ENCODE measurements around the gene PDE2A.
"Not testable (repeated sequence)": the region's sequence is repeated elsewhere in the genome, so short reads cannot be mapped to it uniquely, and the experiment has no call there.

Gene PDE2A

DNA sequence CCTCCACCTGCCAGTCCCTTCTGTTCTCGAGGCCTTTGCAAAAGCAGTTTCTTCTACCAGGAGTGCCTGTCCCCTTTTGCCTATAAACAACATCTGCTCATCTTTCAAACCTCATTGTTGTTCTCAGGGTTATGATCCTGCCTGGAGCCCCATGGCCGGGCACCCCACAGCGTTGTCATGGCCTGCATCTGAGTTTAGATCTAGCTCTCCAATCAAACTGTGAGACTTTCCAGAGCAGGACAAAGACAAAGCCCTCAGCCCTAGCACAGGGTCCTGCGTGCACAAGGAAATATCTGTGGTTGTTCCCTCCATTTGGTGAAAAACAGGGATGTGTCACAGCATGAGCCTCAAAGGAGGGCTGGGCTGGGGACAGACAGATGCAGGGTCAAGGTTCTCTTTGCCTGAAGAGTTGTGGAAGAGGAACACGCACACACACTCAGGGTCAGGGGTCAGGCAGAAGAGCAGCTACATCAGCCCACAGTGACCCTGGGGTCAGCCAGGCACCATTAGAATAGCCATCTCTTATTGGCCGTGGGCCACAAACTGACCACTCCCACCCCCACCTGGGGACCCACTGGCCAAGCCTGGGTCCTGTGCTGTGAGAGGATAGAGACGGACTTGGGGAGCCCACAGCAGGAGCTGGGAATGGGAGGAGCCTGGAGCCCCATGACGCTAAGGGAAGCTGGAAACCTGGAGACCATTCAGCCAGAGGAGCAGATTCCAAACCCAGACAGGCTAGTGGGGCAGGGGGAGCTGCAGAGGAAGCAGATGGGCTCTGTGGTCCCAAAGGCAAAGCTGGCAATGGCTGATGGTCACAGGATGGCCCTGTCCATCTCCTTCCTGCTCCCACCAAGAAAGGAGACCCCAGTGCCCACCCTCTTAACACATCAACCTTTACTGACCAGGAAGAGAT is 99.4 kb downstream of the PDE2A start:
- DNase-seq = no peak

DNA sequence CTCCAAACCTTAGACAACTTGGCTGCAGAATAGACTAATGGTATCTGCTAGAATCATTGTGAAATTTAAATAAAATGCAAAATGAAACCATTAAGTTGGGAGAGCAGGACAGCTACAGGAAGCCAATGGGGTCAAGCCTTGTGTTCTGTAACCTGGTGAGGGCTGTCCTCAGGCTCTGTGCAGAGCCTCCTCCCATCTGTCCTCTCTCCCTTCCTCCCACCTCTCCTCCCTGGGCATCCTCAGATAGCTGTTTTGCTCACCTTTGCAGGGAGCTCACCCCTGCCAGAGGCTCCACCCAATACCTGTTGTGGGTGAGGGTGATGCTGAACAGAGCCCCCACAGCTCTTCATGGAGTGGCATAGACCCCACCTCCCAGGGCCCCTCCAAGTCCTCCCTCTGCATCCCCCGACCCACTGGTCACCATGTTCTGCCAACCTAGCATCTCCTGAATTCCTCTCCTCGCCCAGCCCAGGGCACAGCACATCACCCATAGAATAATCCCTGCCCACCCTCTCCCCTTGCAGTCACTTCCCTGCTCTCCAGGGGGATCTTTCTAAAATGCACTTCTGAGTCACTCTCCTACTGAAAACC is 100.3 kb downstream of the PDE2A start:
- peak; percentile 24 to 49 for DNase-seq

GRCh38 chr11:72573072-72573854 is 101.0 kb downstream of the PDE2A start:
- peak; percentile 22 to 69 for DNase-seq

GRCh38 chr11:72572540-72572939 is 101.7 kb downstream of the PDE2A start:
- not testable (repeated sequence) for DNase-seq

GRCh38 chr11:72570893-72571661 is 103.1 kb downstream of the PDE2A start:
- no peak for DNase-seq

- no peak for DNase-seq
Measured at GRCh38 chr11:72569966-72570892, 104.0 kb downstream of the PDE2A start.

GRCh38 chr11:72568861-72569260 is 105.4 kb downstream of the PDE2A start:
- no peak for DNase-seq

GRCh38 chr11:72562431-72562830 is 111.8 kb downstream of the PDE2A start:
- DNase-seq = no peak

DNA sequence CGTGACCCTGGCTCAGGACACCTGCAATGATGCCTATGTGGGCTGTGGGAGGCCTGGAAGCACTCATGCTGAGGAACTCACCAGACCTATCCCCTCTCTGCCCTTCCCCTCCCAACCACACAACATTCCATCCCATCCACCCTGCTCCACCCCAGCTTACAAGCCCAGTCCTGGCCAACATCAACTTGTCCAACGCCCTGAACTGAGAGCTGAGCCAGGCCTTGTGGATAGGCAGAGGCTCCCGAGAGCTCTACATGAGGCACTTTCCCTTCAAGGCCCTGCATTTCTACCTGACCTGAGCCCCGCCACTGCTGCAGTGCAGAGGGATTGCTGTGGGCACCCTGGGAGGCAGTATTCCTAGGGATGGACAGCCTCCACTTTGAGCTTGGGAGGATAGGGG is 112.4 kb downstream of the PDE2A start:
- DNase-seq = no peak

DNA sequence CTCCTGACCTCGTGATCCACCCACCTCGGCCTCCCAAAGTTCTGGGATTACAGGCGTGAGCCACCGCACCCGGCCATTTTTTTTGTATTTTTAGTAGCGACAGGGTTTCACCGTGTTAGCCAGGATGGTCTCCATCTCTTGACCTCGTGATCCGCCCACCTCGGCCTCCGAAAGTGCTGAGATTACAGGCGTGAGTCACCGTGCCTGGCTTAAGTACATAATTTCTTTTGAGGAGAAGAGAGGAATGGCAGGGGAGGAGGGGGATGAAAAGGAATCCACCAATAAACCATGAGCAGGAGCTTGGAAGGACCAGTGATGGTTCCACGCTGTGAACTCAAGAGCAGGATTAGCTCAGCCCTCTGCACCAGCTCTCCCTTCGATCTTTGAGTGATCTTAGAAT is 113.4 kb downstream of the PDE2A start:
- DNase-seq = not testable (repeated sequence)

DNA sequence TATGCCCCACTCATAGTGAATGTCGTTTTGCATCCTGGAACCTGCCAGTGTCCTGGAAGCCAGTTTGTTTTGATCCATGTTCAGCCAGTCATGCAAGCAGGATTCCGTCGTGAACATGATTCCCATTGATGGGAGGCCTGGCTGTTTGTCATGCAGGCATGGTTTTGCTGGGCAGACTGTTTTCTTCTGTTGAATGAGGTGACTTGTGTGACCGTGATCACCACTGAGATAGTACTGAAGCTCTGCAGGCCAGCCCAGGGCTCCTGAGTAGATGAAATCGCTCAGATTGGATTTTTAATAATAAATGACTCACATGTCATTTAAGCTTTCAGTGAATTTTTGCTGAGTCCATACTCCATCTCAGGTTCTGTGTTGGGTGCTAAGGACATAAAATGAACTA is 117.8 kb downstream of the PDE2A start:
- DNase-seq = no peak

DNA sequence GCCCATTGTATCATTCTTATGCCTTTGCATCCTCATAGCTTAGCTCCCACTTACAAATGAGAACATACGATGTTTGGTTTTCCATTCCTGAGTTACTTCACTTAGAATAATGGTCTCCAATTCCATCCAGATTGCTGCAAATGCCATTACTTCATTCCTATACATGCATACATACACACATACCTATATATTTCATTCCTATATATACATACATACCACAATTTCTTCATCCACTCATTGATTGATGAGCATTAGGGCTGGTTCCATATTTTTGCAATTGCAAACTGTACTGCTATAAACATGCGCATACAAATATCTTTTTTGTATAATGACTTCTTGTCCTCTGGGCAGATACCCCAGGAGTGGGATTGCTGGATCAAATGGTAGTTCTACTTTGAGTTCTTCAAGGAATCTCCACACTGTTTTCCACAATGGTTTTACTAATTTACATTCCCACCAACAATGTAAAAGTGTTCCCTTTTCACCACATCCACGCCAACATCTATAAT is 119.2 kb downstream of the PDE2A start:
- not testable (repeated sequence) for DNase-seq

- DNase-seq = peak in 1 of 2 experiments; percentile 18
Measured at GRCh38 chr11:72553706-72554105, 120.5 kb downstream of the PDE2A start.

GRCh38 chr11:72552399-72552910 is 121.8 kb downstream of the PDE2A start:
- DNase-seq = no peak

DNA sequence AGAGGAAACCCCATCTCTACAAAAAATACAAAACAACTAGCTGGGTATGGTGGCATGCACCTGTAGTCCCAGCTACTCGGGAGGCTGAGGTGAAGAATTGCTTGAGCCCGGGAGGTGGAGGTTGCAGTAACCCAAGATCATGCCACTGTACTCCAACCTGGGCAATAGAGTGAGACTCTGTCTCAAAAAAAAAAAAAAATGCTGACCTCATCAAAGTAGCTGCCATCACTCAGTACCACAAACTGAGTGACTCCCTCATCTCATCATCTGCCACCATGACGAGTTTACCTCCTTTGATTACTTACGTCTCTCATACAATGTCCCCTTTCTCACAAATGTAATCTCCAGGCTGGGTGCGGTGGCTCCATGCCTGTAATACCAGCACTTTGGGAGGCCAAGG is 122.7 kb downstream of the PDE2A start:
- DNase-seq = no peak

DNA sequence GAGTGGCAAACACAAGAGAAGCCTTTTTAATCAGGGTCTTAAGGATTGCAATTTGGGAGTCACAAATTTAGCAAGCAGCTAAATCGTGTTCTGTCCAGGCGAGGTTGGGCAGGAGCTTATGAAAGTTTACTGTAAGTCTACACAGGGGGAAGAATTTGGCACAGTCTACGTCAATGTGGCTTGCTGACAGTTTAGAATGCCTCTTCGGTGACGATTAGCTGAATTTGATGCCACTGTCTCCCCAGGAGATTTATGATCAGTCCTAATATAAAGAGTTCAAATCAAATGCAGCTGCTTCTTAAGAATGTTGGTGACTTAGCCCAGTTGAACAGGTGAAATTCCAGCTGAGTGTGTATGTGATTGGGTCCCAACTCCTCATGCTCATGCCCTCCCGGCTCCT is 125.8 kb downstream of the PDE2A start:
- DNase-seq = no peak

DNA sequence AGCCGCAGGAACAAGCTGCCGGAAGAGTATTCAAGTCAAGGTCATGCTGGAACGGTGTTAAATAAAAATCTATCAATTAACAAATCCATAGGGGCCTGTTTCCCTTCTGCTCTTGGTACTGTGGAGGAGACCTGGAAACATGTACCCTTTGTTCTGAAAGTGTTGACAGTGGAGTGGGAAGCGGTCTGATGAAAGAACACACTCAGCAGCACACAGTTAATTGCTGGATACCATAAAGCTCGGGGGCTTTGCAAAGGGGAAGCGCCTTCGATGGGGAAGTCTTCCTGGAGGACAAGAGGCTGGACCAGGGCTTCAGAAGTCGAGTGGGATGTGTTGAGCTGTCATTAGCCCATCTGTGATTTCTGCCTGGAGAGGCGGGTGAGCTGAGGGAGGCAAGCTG is 127.4 kb downstream of the PDE2A start:
- DNase-seq = no peak

DNA sequence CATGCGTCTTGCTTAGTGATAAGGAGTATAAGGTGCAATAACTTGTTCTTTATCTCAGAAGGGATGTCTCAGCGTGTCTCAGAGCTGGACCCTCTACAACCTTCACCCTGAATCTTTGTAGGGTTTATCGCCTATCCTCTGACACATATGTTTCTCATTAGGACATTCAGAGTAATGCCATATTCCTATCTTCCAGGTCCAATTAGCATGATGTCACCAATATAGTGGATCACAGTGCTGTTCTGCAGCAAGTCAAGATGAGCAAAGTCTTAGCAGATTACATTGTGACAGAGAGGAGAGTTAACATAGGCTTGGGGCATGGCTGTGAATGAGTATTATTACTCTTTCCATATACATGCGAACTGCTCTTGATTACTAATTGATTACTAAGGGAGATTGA is 129.6 kb downstream of the PDE2A start:
- DNase-seq = no peak

- DNase-seq = no peak
Measured at GRCh38 chr11:72543849-72544542, 130.2 kb downstream of the PDE2A start.

DNA sequence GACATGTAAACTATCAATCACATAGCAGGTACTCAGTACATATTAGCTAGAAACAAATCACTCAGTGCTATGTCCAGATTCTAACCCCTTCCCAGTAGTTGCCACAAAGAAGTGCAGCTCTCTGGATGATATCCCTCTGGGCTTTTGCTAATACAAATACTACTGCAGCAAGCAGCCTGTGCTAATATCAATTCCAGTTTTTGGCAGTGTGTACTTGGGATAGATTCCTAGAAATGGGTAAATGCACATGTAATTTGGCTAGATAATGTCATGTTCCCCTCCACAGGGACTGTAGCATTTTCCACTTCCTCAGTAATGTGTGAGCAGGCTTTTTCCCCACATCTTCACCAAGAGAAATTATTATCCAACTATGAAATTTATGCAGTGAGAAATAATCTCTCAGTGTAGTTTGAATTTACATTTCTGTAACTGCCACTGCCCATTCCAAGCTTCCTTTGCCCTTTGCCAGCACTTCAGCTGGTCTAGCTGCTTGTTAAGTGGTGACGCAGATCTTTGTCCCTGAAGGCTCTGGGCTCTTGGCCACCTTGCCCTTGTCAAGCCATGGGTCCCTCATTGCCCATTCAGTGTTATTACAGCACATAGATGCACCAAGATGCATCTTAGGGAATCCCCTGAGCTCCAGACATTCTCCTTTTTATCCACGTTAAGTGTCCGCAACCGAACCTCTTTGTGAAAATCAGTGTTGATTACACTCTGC is 132.8 kb downstream of the PDE2A start:
- no peak for DNase-seq

Measured in NCI-H526 (cell line).